CD14-positive monocyte (primary cell): ENCODE measurements around the gene UNCX. TPM values are rescaled to one million over a fixed set of nuclear protein-coding genes. Genes with fewer than 3 reads are reported as not detected.

ENCODE experiments used
- DNase-seq, 3 donors: peaks; one replicate each; pipeline ENCODE4 v3.0.0-alpha.2; 2011 to 2022
- H2AFZ ChIP-seq: 2 replicates; pipeline ENCODE4 v1.6.0; 2012; ENCODE audit warnings: mild to moderate bottlenecking, low read depth, low read length, inconsistent platforms; ENCODE audit not compliant: insufficient read depth, poor library complexity, severe bottlenecking
- H3K27ac ChIP-seq, 2 donors: 1 replicate in 1 of 2; 2 replicates in 1 of 2; pipeline ENCODE4 v1.5.1; 2012 to 2013; ENCODE audit warnings: low read length in 2 of 2, control low read depth in 1 of 2, inconsistent platforms in 1 of 2, low read depth in 1 of 2, mild to moderate bottlenecking in 1 of 2
- H3K27me3 ChIP-seq, 2 donors: one replicate each; pipeline versions ENCODE4 v1.6.0 to v1.6.1; 2011 to 2013; ENCODE audit warnings: low read length in 2 of 2; ENCODE audit not compliant: control insufficient read depth in 2 of 2, insufficient read depth in 2 of 2
- H3K36me3 ChIP-seq, 2 donors: replicated peaks in 1 of 2; 1 replicate in 1 of 2; 2 replicates in 1 of 2; pipeline versions ENCODE4 v1.5.1 to v1.6.1; 2012 to 2013; ENCODE audit warnings: low read length in 2 of 2, control low read depth in 1 of 2, inconsistent platforms in 1 of 2, mild to moderate bottlenecking in 1 of 2; ENCODE audit not compliant: insufficient read depth in 2 of 2, control insufficient read depth in 1 of 2
- H3K4me1 ChIP-seq, 2 donors: 1 replicate in 1 of 2; 2 replicates in 1 of 2; pipeline versions ENCODE4 v1.5.1 to v1.6.1; 2012 to 2013; ENCODE audit warnings: low read length in 2 of 2, control low read depth in 1 of 2, inconsistent platforms in 1 of 2, mild to moderate bottlenecking in 1 of 2, moderate library complexity in 1 of 2; ENCODE audit not compliant: insufficient read depth in 2 of 2, control insufficient read depth in 1 of 2
- H3K4me2 ChIP-seq: replicated peaks from 2 replicates; pipeline ENCODE3; 2012; ENCODE audit warnings: low read length, moderate library complexity, mild to moderate bottlenecking; ENCODE audit not compliant: poor library complexity, severe bottlenecking; ENCODE audit errors: extremely low read depth
- H3K4me3 ChIP-seq, 3 experiments: fragments of 200-600 bp in 1 of 3; sonication (generic) in 1 of 3; replicated peaks in 1 of 3; 1 replicate in 2 of 3; 2 replicates in 1 of 3; pipeline ENCODE4 v1.5.1; 2011 to 2013; ENCODE audit warnings: low read length in 3 of 3, mild to moderate bottlenecking in 3 of 3, control low read depth in 2 of 3, low read depth in 2 of 3, inconsistent platforms in 1 of 3, moderate library complexity in 1 of 3
- H3K79me2 ChIP-seq: 2 replicates; pipeline ENCODE4 v1.6.0; 2012; ENCODE audit warnings: mild to moderate bottlenecking, control low read depth, inconsistent platforms, low read length, moderate library complexity; ENCODE audit not compliant: insufficient read depth
- H3K9ac ChIP-seq: 2 replicates; pipeline ENCODE4 v1.6.0; 2017; ENCODE audit warnings: low read length, mild to moderate bottlenecking; ENCODE audit not compliant: insufficient read depth, poor library complexity, severe bottlenecking
- H3K9me3 ChIP-seq, 2 donors: replicated peaks in 1 of 2; 1 replicate in 1 of 2; 2 replicates in 1 of 2; pipeline versions ENCODE4 v1.5.1 to v1.6.1; 2012 to 2013; ENCODE audit warnings: low read length in 2 of 2, control low read depth in 1 of 2; ENCODE audit not compliant: control insufficient read depth in 1 of 2, insufficient read depth in 1 of 2
- H4K20me1 ChIP-seq: 2 replicates; pipeline ENCODE4 v1.6.0; 2012; ENCODE audit warnings: mild to moderate bottlenecking, low read length, control low read depth, moderate library complexity; ENCODE audit not compliant: insufficient read depth
- H3K27ac Mint-ChIP-seq, 7 donors: one replicate each; pipeline ENCODE4 v1.8.0; 2020; ENCODE audit warnings: mild to moderate bottlenecking in 7 of 7, mixed read lengths in 7 of 7, moderate library complexity in 6 of 7, inconsistent platforms in 2 of 7
- H3K27me3 Mint-ChIP-seq, 3 donors: one replicate each; pipeline ENCODE4 v1.8.0; 2021 to 2022; ENCODE audit warnings: low read depth in 3 of 3, mild to moderate bottlenecking in 3 of 3, mixed read lengths in 3 of 3, moderate library complexity in 3 of 3, inconsistent platforms in 1 of 3
- H3K36me3 Mint-ChIP-seq, 2 donors: one replicate each; pipeline ENCODE4 v1.8.0; 2020; ENCODE audit warnings: mixed read lengths in 2 of 2, inconsistent platforms in 1 of 2, mild to moderate bottlenecking in 1 of 2
- H3K4me1 Mint-ChIP-seq: one replicate; pipeline ENCODE4 v1.8.0; 2020; ENCODE audit warnings: mild to moderate bottlenecking, mixed read lengths
- H3K4me3 Mint-ChIP-seq, 2 donors: one replicate each; pipeline ENCODE4 v1.8.0; 2020; ENCODE audit warnings: mild to moderate bottlenecking in 2 of 2, mixed read lengths in 2 of 2, moderate library complexity in 1 of 2
- H3K9me3 Mint-ChIP-seq, 7 donors: one replicate each; pipeline ENCODE4 v1.8.0; 2020 to 2022; ENCODE audit warnings: mixed read lengths in 7 of 7, mild to moderate bottlenecking in 6 of 7, moderate library complexity in 6 of 7, inconsistent platforms in 2 of 7
- WGBS: methylation state at CpG from one replicate; pipeline ENCODE4 v1.1.5; 2013; ENCODE audit warnings: missing lambda C conversion rate; ENCODE audit not compliant: insufficient coverage; 5-methylcytosine and 5-hydroxymethylcytosine counted together
- intact Hi-C, 2 donors: fragments of 100-400 bp; cut with micrococcal nuclease; formaldehyde crosslinking; loops; one replicate each; pipeline versions ENCODE4 v1.15.0 to v1.15.1; 2023
- polyA plus RNA-seq, 3 donors: library from polyadenylated mRNA; depleted of rRNA in 1 of 3; unstranded in 2 of 3; stranded (reverse) in 1 of 3; fragments of 300-500 nt in 2 of 3; fragments of >200 nt in 1 of 3; fragmentation: Illumina TruSeq in 2 of 3; gene quantifications; 1 replicate in 2 of 3; 2 replicates in 1 of 3; pipeline ENCODE4 v1.2.3, GENCODE V29; 2012 to 2021
- TF ChIP-seq, protein P1 (sequence below): fragments of 200-600 bp; IDR thresholded peaks from one replicate; pipeline ENCODE4 v1.8.0; 2022; ENCODE audit warnings: antibody characterized with exemption, mild to moderate bottlenecking

The UNCX gene
- polyA plus RNA-seq, 3 donors, result not detected

DNA sequence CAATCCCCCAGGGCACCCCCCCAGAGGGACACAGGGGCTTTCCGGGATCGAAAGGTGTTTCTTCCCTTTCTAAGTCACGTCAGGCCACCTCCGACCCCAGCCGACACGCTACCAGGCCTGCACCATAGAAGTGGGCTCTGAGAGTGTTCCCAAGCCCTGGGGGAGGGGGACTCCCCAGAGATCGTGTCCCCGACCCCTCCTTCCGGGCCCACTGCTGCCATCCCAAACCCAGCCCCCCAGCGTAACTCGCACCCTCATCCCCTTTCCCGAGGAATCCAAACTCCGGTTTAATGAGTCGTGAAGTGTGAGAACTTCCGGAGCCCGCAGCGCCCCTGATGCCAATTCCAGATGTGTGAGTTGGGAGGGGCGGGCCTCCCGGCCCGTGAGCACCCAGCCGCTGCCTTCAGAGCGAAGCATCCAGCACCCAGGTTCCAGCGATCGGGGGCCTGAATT lies 11.3 kb downstream of the UNCX start:
- DNase-seq, result no peak
- H3K36me3 Mint-ChIP-seq, result peaks cover 0 to 5% of the 10 kb centered on the region in 2 donors
- Histone ChIP-seq H3K4me2 (no peak overlapping the region), H2AFZ (no peak overlapping the region), H3K4me3 (no peak overlapping the region), H4K20me1 (no peaks in the 10 kb centered on the region), H3K4me1 (no peaks in the 10 kb centered on the region), H3K79me2 (no peaks in the 10 kb centered on the region), H3K27me3 (peaks cover 84 to 94% of the 10 kb centered on the region in 2 donors), H3K36me3 (no peaks in the 10 kb centered on the region), H3K9ac (no peak overlapping the region), H3K27ac (no peak overlapping the region), H3K9me3 (peaks cover 0 to 52% of the 10 kb centered on the region in 2 donors)
- 11% methylated on average over 10 of the region's 24 CpGs for WGBS
- no peak overlapping the region for H3K27ac Mint-ChIP-seq
- H3K27me3 Mint-ChIP-seq, result peaks cover 79 to 99% (median 86%) of the 10 kb centered on the region in 3 donors
- intact Hi-C loops, result no loop called here
- peak overlapping the region in 1 of 2 donors; percentile 76 for H3K4me3 Mint-ChIP-seq
- TF ChIP-seq, protein P1, sequence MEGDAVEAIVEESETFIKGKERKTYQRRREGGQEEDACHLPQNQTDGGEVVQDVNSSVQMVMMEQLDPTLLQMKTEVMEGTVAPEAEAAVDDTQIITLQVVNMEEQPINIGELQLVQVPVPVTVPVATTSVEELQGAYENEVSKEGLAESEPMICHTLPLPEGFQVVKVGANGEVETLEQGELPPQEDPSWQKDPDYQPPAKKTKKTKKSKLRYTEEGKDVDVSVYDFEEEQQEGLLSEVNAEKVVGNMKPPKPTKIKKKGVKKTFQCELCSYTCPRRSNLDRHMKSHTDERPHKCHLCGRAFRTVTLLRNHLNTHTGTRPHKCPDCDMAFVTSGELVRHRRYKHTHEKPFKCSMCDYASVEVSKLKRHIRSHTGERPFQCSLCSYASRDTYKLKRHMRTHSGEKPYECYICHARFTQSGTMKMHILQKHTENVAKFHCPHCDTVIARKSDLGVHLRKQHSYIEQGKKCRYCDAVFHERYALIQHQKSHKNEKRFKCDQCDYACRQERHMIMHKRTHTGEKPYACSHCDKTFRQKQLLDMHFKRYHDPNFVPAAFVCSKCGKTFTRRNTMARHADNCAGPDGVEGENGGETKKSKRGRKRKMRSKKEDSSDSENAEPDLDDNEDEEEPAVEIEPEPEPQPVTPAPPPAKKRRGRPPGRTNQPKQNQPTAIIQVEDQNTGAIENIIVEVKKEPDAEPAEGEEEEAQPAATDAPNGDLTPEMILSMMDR, result no peak
- no peaks in the 10 kb centered on the region for H3K4me1 Mint-ChIP-seq
- H3K9me3 Mint-ChIP-seq, result peaks cover 0 to 32% (median 14%) of the 10 kb centered on the region in 7 donors

DNA sequence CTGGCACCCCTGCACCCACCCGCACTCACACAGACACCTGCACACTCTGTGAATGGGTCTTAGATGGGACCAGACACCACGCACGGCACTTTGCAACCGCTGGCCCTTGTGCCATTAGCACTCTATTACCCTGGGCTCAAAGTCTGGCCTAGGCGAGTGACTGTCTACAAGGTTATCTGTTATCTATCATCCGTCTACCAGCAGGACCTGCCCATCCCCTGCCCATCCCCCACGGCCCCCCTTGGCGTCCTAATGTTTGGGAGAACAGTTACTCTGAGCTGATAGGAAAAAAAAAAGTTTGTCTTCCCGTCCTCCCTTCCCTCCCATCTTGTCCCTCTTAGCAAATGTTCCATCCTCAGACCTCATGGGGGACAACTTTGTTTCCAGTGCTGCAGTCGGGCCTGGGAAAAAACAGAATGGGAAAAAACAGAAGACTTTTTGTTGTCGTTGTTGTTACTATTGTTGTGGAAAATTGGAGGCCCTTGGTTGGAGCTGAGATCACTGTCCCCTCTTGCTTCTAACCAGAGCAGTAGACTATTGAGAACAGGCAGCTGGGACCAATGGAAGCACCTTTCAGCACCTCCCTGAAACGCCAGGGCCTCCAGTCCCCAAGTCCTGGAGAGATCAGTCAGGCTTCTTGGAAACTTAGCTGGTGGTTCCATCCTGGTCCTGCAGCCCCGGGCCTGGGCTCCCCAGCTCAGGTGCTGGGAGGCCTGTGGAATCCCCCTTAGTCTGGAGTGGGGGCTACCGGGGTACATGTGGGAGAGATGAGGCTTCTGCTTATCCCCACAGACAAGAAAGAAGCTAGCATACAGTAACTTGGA lies 12.2 kb downstream of the UNCX start:
- H3K9ac ChIP-seq, result no peak overlapping the region
- Mint-ChIP-seq H3K9me3 (peaks cover 0 to 29% (median 13%) of the 10 kb centered on the region in 7 donors), H3K27me3 (peaks cover 74 to 98% (median 84%) of the 10 kb centered on the region in 3 donors), H3K36me3 (peaks cover 0 to 2% of the 10 kb centered on the region in 2 donors), H3K4me3 (peak overlapping the region in 1 of 2 donors; percentile 55), H3K4me1 (no peaks in the 10 kb centered on the region), H3K27ac (no peak overlapping the region)
- H2AFZ ChIP-seq, result no peak overlapping the region
- H3K4me3 ChIP-seq, result no peak overlapping the region
- H3K79me2 ChIP-seq, result no peaks in the 10 kb centered on the region
- peaks cover 0 to 43% of the 10 kb centered on the region in 2 donors for H3K9me3 ChIP-seq
- no peaks in the 10 kb centered on the region for H3K4me1 ChIP-seq
- peaks cover 79 to 92% of the 10 kb centered on the region in 2 donors for H3K27me3 ChIP-seq
- H3K27ac ChIP-seq, result no peak overlapping the region
- H3K4me2 ChIP-seq, result no peak overlapping the region
- intact Hi-C loops, result no loop called here
- H4K20me1 ChIP-seq, result no peaks in the 10 kb centered on the region
- DNase-seq, result no peak
- WGBS, result 20% methylated on average over 7 of the region's 14 CpGs
- TF ChIP-seq, protein P1, result no peak
- H3K36me3 ChIP-seq, result no peaks in the 10 kb centered on the region
